Hepatocyte (in vitro differentiated cells): ENCODE measurements around the gene SDHA. TPM values are rescaled to one million over a fixed set of nuclear protein-coding genes. Genes with fewer than 3 reads are reported as not detected.
"Not testable (repeated sequence)": the region's sequence is repeated elsewhere in the genome, so short reads cannot be mapped to it uniquely, and the experiment has no call there.

Source experiments
- DNase-seq: peaks from one replicate; pipeline ENCODE4 v3.0.0-alpha.2; 2016; ENCODE audit warnings: low spot score
- H2AFZ ChIP-seq: fragments of 200-600 bp; sonication (generic); 2 replicates; pipeline ENCODE4 v1.6.0; 2016; ENCODE audit warnings: antibody characterized with exemption, mild to moderate bottlenecking
- H3K27ac ChIP-seq: fragments of 200-600 bp; sonication (generic); 2 replicates; pipeline ENCODE4 v1.5.1; 2016; ENCODE audit warnings: mild to moderate bottlenecking
- H3K27me3 ChIP-seq: fragments of 200-600 bp; sonication (generic); 2 replicates; pipeline ENCODE4 v1.6.1; 2016
- H3K36me3 ChIP-seq: fragments of 200-600 bp; sonication (generic); replicated peaks from 2 replicates; pipeline ENCODE4 v1.5.1; 2016; ENCODE audit warnings: low read depth; ENCODE audit not compliant: insufficient read depth
- H3K4me1 ChIP-seq: fragments of 200-600 bp; sonication (generic); 2 replicates; pipeline ENCODE4 v1.5.1; 2016; ENCODE audit warnings: mild to moderate bottlenecking, moderate library complexity; ENCODE audit not compliant: insufficient read depth
- H3K4me2 ChIP-seq: fragments of 200-600 bp; sonication (generic); 2 replicates; pipeline ENCODE4 v1.6.0; 2016
- H3K4me3 ChIP-seq: fragments of 200-600 bp; sonication (generic); 2 replicates; pipeline ENCODE4 v1.5.1; 2016; ENCODE audit warnings: mild to moderate bottlenecking
- H3K79me2 ChIP-seq: fragments of 200-600 bp; sonication (generic); 2 replicates; pipeline ENCODE4 v1.6.0; 2017; ENCODE audit warnings: mild to moderate bottlenecking
- H3K9me2 ChIP-seq: fragments of 200-600 bp; sonication (generic); replicated peaks from 2 replicates; pipeline ENCODE4 v1.6.0; 2017; ENCODE audit warnings: mild to moderate bottlenecking; ENCODE audit not compliant: insufficient read depth
- H3K9me3 ChIP-seq: fragments of 200-600 bp; sonication (generic); 2 replicates; pipeline ENCODE4 v1.5.1; 2016; ENCODE audit warnings: low read depth, mild to moderate bottlenecking
- H4K20me1 ChIP-seq: fragments of 200-600 bp; sonication (generic); 2 replicates; pipeline ENCODE4 v1.6.0; 2016; ENCODE audit warnings: mild to moderate bottlenecking; ENCODE audit not compliant: insufficient read depth, poor library complexity, severe bottlenecking
- EZH2 ChIP-seq: fragments of 200-600 bp; sonication (generic); IDR thresholded peaks from 2 replicates; pipeline ENCODE4 v1.6.1; 2016; ENCODE audit warnings: antibody characterized with exemption, mild to moderate bottlenecking, borderline replicate concordance
- EZH2phosphoT487 ChIP-seq: fragments of 200-600 bp; sonication (generic); IDR thresholded peaks from one replicate; pipeline ENCODE4 v1.6.1; 2018; ENCODE audit warnings: antibody characterized with exemption, mild to moderate bottlenecking, low read depth, moderate library complexity; ENCODE audit not compliant: unreplicated experiment, severe bottlenecking
- WGBS: methylation state at CpG from one replicate; pipeline ENCODE4 v1.1.6; 2016; ENCODE audit warnings: low lambda C conversion rate; ENCODE audit errors: missing lambda C conversion rate; 5-methylcytosine and 5-hydroxymethylcytosine counted together
- polyA plus RNA-seq: library from polyadenylated mRNA; unstranded; fragments of >200 nt; fragmentation: Nextera tagmentation; extraction: Ambion mirVana; gene quantifications from 2 replicates; pipeline ENCODE4 v1.2.1, GENCODE V29; 2016
- total RNA-seq: library from RNA; depleted of rRNA; stranded (reverse); fragments of >200 nt; gene quantifications from 2 replicates; pipeline ENCODE4 v1.2.3, GENCODE V29; 2014
- TF ChIP-seq, protein P1 (sequence below): fragments of 200-600 bp; sonication (generic); IDR thresholded peaks from 2 replicates; pipeline ENCODE4 v1.5.1; 2016; ENCODE audit warnings: antibody characterized with exemption, mild to moderate bottlenecking; ENCODE audit not compliant: poor library complexity

The SDHA gene
- total and polyA plus RNA-seq, 2 experiments from 2014 or later = 102 to 159 TPM

DNA sequence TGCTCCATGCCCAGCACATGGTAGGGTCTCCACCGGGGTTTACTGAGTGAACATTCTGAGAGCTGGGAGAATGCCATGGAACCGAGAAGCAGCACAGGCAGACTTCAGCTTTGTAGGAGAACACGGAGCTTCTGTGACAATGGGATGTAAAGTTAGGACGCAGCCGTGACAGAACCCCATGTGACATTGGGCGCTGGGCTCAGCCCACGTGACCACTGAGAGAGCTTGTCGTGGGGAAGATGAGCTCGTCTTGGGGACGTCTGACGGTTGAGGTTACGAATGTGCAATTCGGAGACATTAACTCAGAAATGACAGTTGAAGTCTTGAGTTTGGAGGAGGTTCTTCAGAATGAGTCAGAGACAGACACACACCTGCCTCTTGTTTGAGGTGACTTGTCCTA, 13.5 kb downstream of the SDHA start:
- Histone ChIP-seq H3K4me3 (no peak overlapping the region), H4K20me1 (no peaks in the 10 kb centered on the region), H3K4me1 (no peaks in the 10 kb centered on the region), H3K4me2 (no peak overlapping the region), H3K27me3 (no peaks in the 10 kb centered on the region), H3K9me3 (no peaks in the 10 kb centered on the region), H3K9me2 (no peaks in the 10 kb centered on the region), H3K36me3 (no peaks in the 10 kb centered on the region), H3K79me2 (no peaks in the 10 kb centered on the region), H2AFZ (no peak overlapping the region), H3K27ac (no peak overlapping the region)
- 92% methylated on average over 13 of the region's 13 CpGs for WGBS
- TF ChIP-seq, protein P1, sequence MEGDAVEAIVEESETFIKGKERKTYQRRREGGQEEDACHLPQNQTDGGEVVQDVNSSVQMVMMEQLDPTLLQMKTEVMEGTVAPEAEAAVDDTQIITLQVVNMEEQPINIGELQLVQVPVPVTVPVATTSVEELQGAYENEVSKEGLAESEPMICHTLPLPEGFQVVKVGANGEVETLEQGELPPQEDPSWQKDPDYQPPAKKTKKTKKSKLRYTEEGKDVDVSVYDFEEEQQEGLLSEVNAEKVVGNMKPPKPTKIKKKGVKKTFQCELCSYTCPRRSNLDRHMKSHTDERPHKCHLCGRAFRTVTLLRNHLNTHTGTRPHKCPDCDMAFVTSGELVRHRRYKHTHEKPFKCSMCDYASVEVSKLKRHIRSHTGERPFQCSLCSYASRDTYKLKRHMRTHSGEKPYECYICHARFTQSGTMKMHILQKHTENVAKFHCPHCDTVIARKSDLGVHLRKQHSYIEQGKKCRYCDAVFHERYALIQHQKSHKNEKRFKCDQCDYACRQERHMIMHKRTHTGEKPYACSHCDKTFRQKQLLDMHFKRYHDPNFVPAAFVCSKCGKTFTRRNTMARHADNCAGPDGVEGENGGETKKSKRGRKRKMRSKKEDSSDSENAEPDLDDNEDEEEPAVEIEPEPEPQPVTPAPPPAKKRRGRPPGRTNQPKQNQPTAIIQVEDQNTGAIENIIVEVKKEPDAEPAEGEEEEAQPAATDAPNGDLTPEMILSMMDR = no peak
- TF ChIP-seq EZH2 (no peak), EZH2phosphoT487 (no peak)
- no peak for DNase-seq

DNA sequence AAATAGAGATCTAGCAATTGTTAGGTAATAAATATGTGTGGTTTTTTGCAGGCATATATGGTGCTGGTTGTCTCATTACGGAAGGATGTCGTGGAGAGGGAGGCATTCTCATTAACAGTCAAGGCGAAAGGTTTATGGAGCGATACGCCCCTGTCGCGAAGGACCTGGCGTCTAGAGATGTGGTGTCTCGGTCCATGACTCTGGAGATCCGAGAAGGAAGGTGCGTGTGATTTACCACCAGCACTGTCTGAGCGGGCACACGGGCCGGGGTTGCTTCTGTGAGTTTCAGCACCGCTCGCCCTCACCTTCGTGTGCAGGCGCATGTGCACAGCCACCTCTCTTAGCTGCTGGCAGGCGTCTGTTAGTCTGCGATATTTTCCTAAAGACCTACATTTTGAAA, 15.3 kb downstream of the SDHA start:
- H3K36me3 ChIP-seq, H3K9me3 ChIP-seq, H3K4me3 ChIP-seq, DNase-seq, H3K27me3 ChIP-seq, H3K4me2 ChIP-seq, H4K20me1 ChIP-seq, H3K9me2 ChIP-seq, H3K79me2 ChIP-seq, H3K27ac ChIP-seq, H3K4me1 ChIP-seq, H2AFZ ChIP-seq: not testable (repeated sequence)
- whole genome bisulfite sequencing = 97% methylated on average over 20 of the region's 20 CpGs

DNA sequence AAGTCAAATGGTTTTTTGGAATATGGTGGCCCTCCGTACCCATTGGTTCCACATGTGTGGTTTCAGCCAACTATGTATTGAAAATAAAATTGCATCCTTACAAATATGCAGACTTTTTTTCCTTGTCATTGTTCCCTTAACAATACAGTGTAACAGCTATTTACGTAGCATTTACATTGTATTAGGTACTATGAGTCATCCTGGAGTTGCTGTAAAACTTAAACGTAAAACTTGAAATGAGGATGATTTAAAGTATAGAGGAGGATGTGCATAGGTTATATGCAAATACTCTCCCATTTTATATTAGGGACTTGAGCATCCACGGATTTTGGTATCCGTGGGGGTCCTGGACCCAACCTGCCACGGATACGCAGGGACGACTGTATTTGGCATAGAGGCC, 16.3 kb downstream of the SDHA start:
- no peak overlapping the region for H3K4me2 ChIP-seq
- 95% methylated on average over 8 of the region's 8 CpGs for WGBS

DNA sequence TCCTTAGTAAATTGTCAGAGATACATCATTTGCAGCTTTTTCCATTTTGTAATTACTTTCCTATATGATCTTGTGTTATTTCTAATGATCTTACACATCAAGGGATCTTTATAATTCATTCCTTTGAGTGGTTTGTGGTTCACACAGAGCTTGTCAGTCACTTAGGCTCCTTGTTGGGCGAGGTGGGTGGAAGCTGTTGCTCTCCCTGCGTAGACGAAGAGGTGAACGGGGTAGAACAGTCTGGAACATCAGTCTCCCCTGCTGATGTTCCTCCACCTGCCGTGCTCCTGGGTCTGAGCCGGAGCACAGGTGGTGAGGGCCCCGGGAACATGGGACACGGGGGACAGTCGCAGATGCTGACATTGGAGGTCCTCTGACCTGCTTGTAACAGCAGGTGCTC, 17.4 kb downstream of the SDHA start:
- H3K4me1 ChIP-seq, H3K27me3 ChIP-seq, H3K27ac ChIP-seq, H3K4me2 ChIP-seq, H3K79me2 ChIP-seq, DNase-seq, H3K36me3 ChIP-seq, H3K4me3 ChIP-seq, H3K9me2 ChIP-seq, H3K9me3 ChIP-seq, H2AFZ ChIP-seq, H4K20me1 ChIP-seq: not testable (repeated sequence)
- WGBS = over 99% methylated on average over 8 of the region's 9 CpGs

More for the DNA sequence above, 16.3 kb downstream of the SDHA start:
- TF ChIP-seq EZH2 (no peak), EZH2phosphoT487 (no peak)
- TF ChIP-seq, protein P1 = no peak
- H3K27me3 ChIP-seq = no peaks in the 10 kb centered on the region
- H3K9me3 ChIP-seq = no peaks in the 10 kb centered on the region
- no peaks in the 10 kb centered on the region for H3K9me2 ChIP-seq
- no peak for DNase-seq
- H4K20me1 ChIP-seq = no peaks in the 10 kb centered on the region
- H3K79me2 ChIP-seq = no peaks in the 10 kb centered on the region
- H3K4me1 ChIP-seq = no peaks in the 10 kb centered on the region
- no peak overlapping the region for H3K4me3 ChIP-seq
- H2AFZ ChIP-seq = no peak overlapping the region
- no peaks in the 10 kb centered on the region for H3K36me3 ChIP-seq
- no peak overlapping the region for H3K27ac ChIP-seq

DNA sequence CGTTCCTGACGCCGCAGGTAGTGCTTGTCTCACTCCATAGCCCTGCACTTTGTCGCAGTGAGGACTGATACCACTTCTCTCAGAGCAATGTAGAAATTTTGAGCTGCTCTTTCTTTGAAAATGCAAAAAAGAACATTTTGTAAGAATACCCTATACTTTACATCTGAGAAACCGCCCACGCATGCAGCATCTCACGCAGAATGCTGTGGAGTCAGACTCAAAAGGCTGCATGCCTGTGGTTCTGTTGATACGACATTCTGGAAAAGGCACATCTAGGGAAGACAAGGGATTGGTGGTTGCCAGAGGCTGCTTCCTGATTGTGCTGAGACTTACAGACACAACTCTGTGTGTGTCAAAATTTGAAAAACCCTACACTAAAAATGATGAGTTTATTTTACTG, 19.8 kb downstream of the SDHA start:
- not testable (repeated sequence) for H3K9me2 ChIP-seq, H3K4me1 ChIP-seq, H3K36me3 ChIP-seq, DNase-seq, H3K79me2 ChIP-seq, H3K4me2 ChIP-seq, H3K4me3 ChIP-seq, H3K9me3 ChIP-seq, H3K27me3 ChIP-seq, H4K20me1 ChIP-seq, H2AFZ ChIP-seq, H3K27ac ChIP-seq
- WGBS = 97% methylated on average over 8 of the region's 8 CpGs

DNA sequence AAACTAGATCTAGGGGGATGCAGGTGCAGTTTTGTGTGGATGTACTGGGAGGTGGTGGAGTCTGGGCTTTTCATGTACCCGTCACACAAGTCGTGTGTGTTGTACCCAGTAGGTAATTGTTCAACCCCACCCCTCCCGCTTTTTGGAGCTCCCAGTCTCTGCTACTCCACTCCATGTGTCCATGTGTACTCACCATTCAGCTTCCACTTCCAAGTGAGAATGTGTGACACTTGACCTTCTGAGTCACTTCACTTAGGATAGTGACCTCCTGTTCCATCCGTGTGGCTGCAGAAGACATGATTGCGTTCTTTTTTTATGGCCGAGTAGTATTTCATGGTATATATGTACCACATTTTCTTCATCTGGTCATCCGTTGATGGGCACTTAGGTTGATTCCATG, 22.4 kb downstream of the SDHA start:
- H3K27me3 ChIP-seq, H3K36me3 ChIP-seq, H3K9me3 ChIP-seq, H2AFZ ChIP-seq, H3K27ac ChIP-seq, H3K4me3 ChIP-seq, DNase-seq, H3K79me2 ChIP-seq, H3K4me2 ChIP-seq, H3K4me1 ChIP-seq, H3K9me2 ChIP-seq, H4K20me1 ChIP-seq: not testable (repeated sequence)
- WGBS = 98% methylated on average over 7 of the region's 7 CpGs

DNA sequence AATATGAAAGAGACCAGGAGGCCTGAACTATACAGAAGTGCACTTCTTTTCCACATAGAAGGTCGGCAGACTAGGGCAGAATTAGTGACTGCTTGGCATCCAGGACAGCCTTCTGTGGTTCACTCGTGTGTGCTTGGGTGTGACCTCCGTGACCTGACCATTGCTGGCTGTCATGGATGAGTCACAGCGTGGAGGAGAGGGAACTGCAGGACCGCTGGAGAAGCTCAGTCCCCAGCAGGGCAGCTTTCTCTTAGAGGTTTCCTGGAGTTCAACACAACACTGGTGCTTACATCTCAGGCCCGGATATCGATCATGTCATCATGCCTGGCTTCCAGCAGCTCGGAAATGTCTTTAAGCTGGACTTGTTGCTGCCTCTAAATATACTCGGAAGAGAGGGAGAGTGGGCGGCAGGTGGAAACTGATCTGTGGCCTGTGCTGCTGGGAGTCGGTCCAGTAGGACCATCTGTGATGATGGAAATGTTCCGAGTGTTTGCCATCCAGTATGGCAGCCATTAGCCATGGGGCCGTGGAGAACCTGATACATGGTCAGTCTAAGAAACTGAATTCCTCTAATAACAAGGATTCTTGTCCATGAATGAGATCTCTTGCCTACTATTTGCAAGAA, 23.0 kb downstream of the SDHA start:
- H3K4me2 ChIP-seq, DNase-seq, H3K9me2 ChIP-seq, H3K79me2 ChIP-seq, H2AFZ ChIP-seq, H4K20me1 ChIP-seq, H3K4me3 ChIP-seq, H3K9me3 ChIP-seq, H3K27ac ChIP-seq, H3K27me3 ChIP-seq, H3K4me1 ChIP-seq, H3K36me3 ChIP-seq: not testable (repeated sequence)
- 97% methylated on average over 13 of the region's 13 CpGs for WGBS
